ENCODE measurements around the gene VNN1. TPM values are rescaled to one million over a fixed set of nuclear protein-coding genes. Genes with fewer than 3 reads are reported as not detected.

VNN1 gene
- total RNA-seq, 4 donors from 2014 or later = 4.5 to 41.6 (median 7.0) TPM

- no peak for TF ChIP-seq CTCF (IDR thresholded peaks at IDR 0.05; ENCODE audit: low read depth)
Measured at GRCh38 chr6:132734694-132735236, 20.9 kb upstream of the VNN1 start.

DNA sequence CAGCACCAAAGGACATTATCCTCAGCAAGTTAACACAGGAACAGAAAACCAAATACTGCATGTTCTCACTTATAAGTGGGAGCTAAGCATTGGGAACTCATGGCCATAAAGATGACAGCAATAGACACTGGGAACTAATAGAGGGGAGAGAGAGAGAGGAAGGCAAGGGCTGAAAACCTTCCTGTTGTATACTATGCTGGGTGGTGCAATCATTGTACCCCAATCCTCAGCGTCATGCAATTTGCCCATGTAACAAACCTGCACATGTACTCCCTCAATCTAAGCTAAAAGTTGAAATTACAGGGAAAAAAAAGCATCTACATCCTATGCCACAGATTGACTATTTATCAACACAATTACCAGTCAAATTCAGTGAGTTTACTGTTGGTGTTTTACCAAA is 20.0 kb upstream of the VNN1 start:
- TF ChIP-seq CTCF (IDR thresholded peaks at IDR 0.05; ENCODE audit: low read depth) = no peak

- no peak for TF ChIP-seq CTCF (IDR thresholded peaks at IDR 0.05; ENCODE audit: low read depth)
Measured at GRCh38 chr6:132733283-132733682, 19.4 kb upstream of the VNN1 start.

- TF ChIP-seq CTCF (IDR thresholded peaks at IDR 0.05; ENCODE audit: low read depth) = no peak
Measured at GRCh38 chr6:132731086-132731485, 17.2 kb upstream of the VNN1 start.

GRCh38 chr6:132730560-132730959 is 16.7 kb upstream of the VNN1 start:
- TF ChIP-seq CTCF (IDR thresholded peaks at IDR 0.05; ENCODE audit: low read depth) = no peak

DNA sequence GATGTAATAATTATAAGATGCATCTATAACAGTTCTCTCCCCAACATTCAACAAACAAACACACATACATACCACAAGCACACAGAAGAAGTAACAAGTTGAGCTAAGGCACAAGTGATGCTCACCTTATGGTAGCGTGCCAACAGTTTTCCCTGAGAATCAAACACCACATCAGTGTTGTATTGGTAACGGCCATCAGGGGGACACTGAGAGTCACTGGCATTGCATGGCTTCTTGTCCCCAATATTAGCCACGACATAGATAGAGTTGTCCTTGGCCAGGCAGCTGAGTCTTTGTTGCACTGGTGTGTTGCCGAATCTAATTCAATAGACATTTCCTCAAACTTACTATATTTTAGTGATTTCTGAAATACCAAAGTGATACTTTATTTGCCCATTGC is 14.8 kb upstream of the VNN1 start:
- no peak for TF ChIP-seq CTCF (IDR thresholded peaks at IDR 0.05; ENCODE audit: low read depth)

- TF ChIP-seq CTCF (IDR thresholded peaks at IDR 0.05; ENCODE audit: low read depth) = no peak
Measured at GRCh38 chr6:132726608-132726975, 12.7 kb upstream of the VNN1 start.

Data from subcutaneous adipose tissue (tissue), 4 donors.